ENCODE measurements around the gene WWC2. TPM values are rescaled to one million over a fixed set of nuclear protein-coding genes. Genes with fewer than 3 reads are reported as not detected.
"Not testable (repeated sequence)": the region's sequence is repeated elsewhere in the genome, so short reads cannot be mapped to it uniquely, and the experiment has no call there.

WWC2 gene
- total and polyA plus RNA-seq, 2 donors (not counting 3 experiments of a cell fraction or from before 2014, with no cell fraction given) = 12.9 to 52.2 TPM

- no peak overlapping the region for H2AFZ ChIP-seq (ENCODE audit: low read depth, low read length)
- peaks cover 2% of the 10 kb centered on the region in 2 experiments for H3K36me3 ChIP-seq (ENCODE audit: control insufficient read depth in 2 of 2, extremely low read depth in 1 of 2, insufficient read depth in 2 of 2, low read length in 2 of 2)
- no peak overlapping the region for H3K4me3 ChIP-seq (replicated peaks in 1 of 3; ENCODE audit: insufficient read depth in 1 of 3, low read depth in 1 of 3, low read length in 3 of 3)
- dilution Hi-C loops (cut with MboI; ENCODE audit: extremely low pct_ligation_motif_present, low sequenced_read_pairs) = no loop called here
- no peak overlapping the region for H3K27ac ChIP-seq (ENCODE audit: insufficient read depth, low read depth, low read length)
- H3K4me2 ChIP-seq (ENCODE audit: insufficient read depth, low read length) = no peak overlapping the region
- ChIA-PET CTCF (no interaction called here), POLR2A (no interaction called here)
- no peak overlapping the region for H3K9ac ChIP-seq (replicated peaks; ENCODE audit: extremely low read depth, insufficient read depth, low read length)
- intact Hi-C loops (cut with micrococcal nuclease) = no loop called here
- H3K9me3 ChIP-seq (replicated peaks; ENCODE audit: control insufficient read depth, insufficient read depth, low read length) = no peaks in the 10 kb centered on the region
- H3K9me1 ChIP-seq (replicated peaks; ENCODE audit: control insufficient read depth, extremely low read depth, insufficient read depth, low read length) = no peaks in the 10 kb centered on the region
- no peak for TF ChIP-seq JUN (IDR thresholded peaks at IDR 0.05; ENCODE audit: borderline replicate concordance, insufficient read depth, insufficient read length, low read depth)
- TF ChIP-seq GATA2 (IDR thresholded peaks at IDR 0.05; ENCODE audit: insufficient read depth, insufficient read length, low read depth, low read length) = no peak
- no peak for TF ChIP-seq MYC (IDR thresholded peaks at IDR 0.05; ENCODE audit: low read depth, low read length)
- no peak for TF ChIP-seq CTCF (IDR thresholded peaks at IDR 0.05; ENCODE audit: extremely low read depth in 1 of 2, insufficient read depth in 1 of 2, low read depth in 1 of 2, low read length in 2 of 2)
- no peak for TF ChIP-seq FOS (IDR thresholded peaks at IDR 0.05; ENCODE audit: borderline replicate concordance, insufficient read depth, low read length)
- TF ChIP-seq POLR2AphosphoS5 (IDR thresholded peaks at IDR 0.05; ENCODE audit: insufficient read depth, low read depth, low read length) = no peak
- TF ChIP-seq MAX (IDR thresholded peaks at IDR 0.05; ENCODE audit: insufficient read depth, insufficient read length) = no peak
- no peak for TF ChIP-seq POLR2A (IDR thresholded peaks at IDR 0.05; ENCODE audit: low read depth, low read length)
- no peak for TF ChIP-seq EZH2 (IDR thresholded peaks at IDR 0.05; ENCODE audit: borderline replicate concordance, low read depth, low read length, severe bottlenecking)
- DNase-seq (ENCODE audit: low read depth, low spot score) (no peak), FAIRE-seq (no peak)
- H3K27me3 ChIP-seq (ENCODE audit: control insufficient read depth in 2 of 2, insufficient read depth in 2 of 2, low read length in 2 of 2) = no peaks in the 10 kb centered on the region
- H3K4me1 ChIP-seq (ENCODE audit: control insufficient read depth, extremely low read depth, insufficient read depth, low read length) = no peaks in the 10 kb centered on the region
- BruUV-seq (replicated peaks) = no TSS peak
- H3K79me2 ChIP-seq (ENCODE audit: control insufficient read depth, insufficient read depth, low read length) = no peaks in the 10 kb centered on the region
- H4K20me1 ChIP-seq (replicated peaks; ENCODE audit: control insufficient read depth, extremely low read depth, insufficient read depth, low read length) = no peaks in the 10 kb centered on the region
Observed at GRCh38 chr4:183323295-183323694, 224.2 kb downstream of the WWC2 start.

GRCh38 chr4:183324056-183324455 lies 225.0 kb downstream of the WWC2 start:
- dilution Hi-C loops (cut with MboI; ENCODE audit: extremely low pct_ligation_motif_present, low sequenced_read_pairs); H3K9me3 ChIP-seq (replicated peaks; ENCODE audit: control insufficient read depth, insufficient read depth, low read length); H3K27ac ChIP-seq (ENCODE audit: insufficient read depth, low read depth, low read length); H2AFZ ChIP-seq (ENCODE audit: low read depth, low read length); H3K36me3 ChIP-seq (ENCODE audit: control insufficient read depth in 2 of 2, extremely low read depth in 1 of 2, insufficient read depth in 2 of 2, low read length in 2 of 2); H3K4me1 ChIP-seq (ENCODE audit: control insufficient read depth, extremely low read depth, insufficient read depth, low read length); H3K79me2 ChIP-seq (ENCODE audit: control insufficient read depth, insufficient read depth, low read length); DNase-seq (ENCODE audit: low read depth, low spot score); FAIRE-seq; H3K4me2 ChIP-seq (ENCODE audit: insufficient read depth, low read length); H3K27me3 ChIP-seq (ENCODE audit: control insufficient read depth in 2 of 2, insufficient read depth in 2 of 2, low read length in 2 of 2); H3K9ac ChIP-seq (replicated peaks; ENCODE audit: extremely low read depth, insufficient read depth, low read length); H3K9me1 ChIP-seq (replicated peaks; ENCODE audit: control insufficient read depth, extremely low read depth, insufficient read depth, low read length); BruUV-seq (replicated peaks); H4K20me1 ChIP-seq (replicated peaks; ENCODE audit: control insufficient read depth, extremely low read depth, insufficient read depth, low read length); CTCF ChIA-PET; H3K4me3 ChIP-seq (replicated peaks in 1 of 3; ENCODE audit: insufficient read depth in 1 of 3, low read depth in 1 of 3, low read length in 3 of 3); intact Hi-C loops (cut with micrococcal nuclease): not testable (repeated sequence)
- POLR2A ChIA-PET = interaction anchor here (0.6 kb wide), 1 partner anchor 244 kb away, joined by 4 read pairs; no protein-coding TSS in a partner anchor

Data from endothelial cell of umbilical vein (primary cell).